Stomach smooth muscle (tissue), 2 donors: ENCODE data around the gene ADD2.

Experiments
- H3K27ac ChIP-seq: one replicate; pipeline ENCODE4 v1.7.0; 2013; ENCODE audit warnings: mild to moderate bottlenecking, low read length, inconsistent platforms
- H3K27me3 ChIP-seq, 2 donors: one replicate each; pipeline ENCODE4 v1.7.0; 2013; ENCODE audit warnings: low read length in 2 of 2; ENCODE audit not compliant: insufficient read depth in 2 of 2, control insufficient read depth in 1 of 2
- H3K36me3 ChIP-seq, 2 donors: one replicate each; pipeline ENCODE4 v1.7.0; 2013; ENCODE audit warnings: low read length in 2 of 2; ENCODE audit not compliant: control insufficient read depth in 2 of 2, insufficient read depth in 2 of 2
- H3K4me1 ChIP-seq: one replicate; pipeline ENCODE4 v1.7.0; 2013; ENCODE audit warnings: low read length; ENCODE audit not compliant: control insufficient read depth, insufficient read depth
- H3K4me3 ChIP-seq, 2 donors: one replicate each; pipeline ENCODE4 v1.7.0; 2013; ENCODE audit warnings: low read length in 2 of 2
- H3K9ac ChIP-seq, 2 donors: one replicate each; pipeline ENCODE4 v1.7.0; 2013; ENCODE audit warnings: low read length in 2 of 2, mild to moderate bottlenecking in 1 of 2
- H3K9me3 ChIP-seq, 2 donors: one replicate each; pipeline ENCODE4 v1.7.0; 2013; ENCODE audit warnings: low read length in 2 of 2; ENCODE audit not compliant: control insufficient read depth in 2 of 2
- donor health status: healthy.
- donor health status: Pancreatic carcinoma.

ADD2 gene

GRCh38 chr2:70684846-70685622 is 83.0 kb downstream of the ADD2 start:
- no peaks in the 10 kb centered on the region for H3K9me3 ChIP-seq
- no peak overlapping the region for H3K4me3 ChIP-seq
- no peak overlapping the region for H3K27ac ChIP-seq
- H3K36me3 ChIP-seq: no peaks in the 10 kb centered on the region
- no peak overlapping the region for H3K9ac ChIP-seq
- no peaks in the 10 kb centered on the region for H3K4me1 ChIP-seq
- peaks cover 0 to 6% of the 10 kb centered on the region in 2 donors for H3K27me3 ChIP-seq

GRCh38 chr2:70683455-70683854 is 84.5 kb downstream of the ADD2 start:
- Histone ChIP-seq H3K27ac (no peak overlapping the region), H3K9me3 (no peaks in the 10 kb centered on the region), H3K36me3 (no peaks in the 10 kb centered on the region), H3K4me3 (no peak overlapping the region), H3K9ac (no peak overlapping the region), H3K4me1 (no peaks in the 10 kb centered on the region), H3K27me3 (peaks cover 0 to 6% of the 10 kb centered on the region in 2 donors)

DNA sequence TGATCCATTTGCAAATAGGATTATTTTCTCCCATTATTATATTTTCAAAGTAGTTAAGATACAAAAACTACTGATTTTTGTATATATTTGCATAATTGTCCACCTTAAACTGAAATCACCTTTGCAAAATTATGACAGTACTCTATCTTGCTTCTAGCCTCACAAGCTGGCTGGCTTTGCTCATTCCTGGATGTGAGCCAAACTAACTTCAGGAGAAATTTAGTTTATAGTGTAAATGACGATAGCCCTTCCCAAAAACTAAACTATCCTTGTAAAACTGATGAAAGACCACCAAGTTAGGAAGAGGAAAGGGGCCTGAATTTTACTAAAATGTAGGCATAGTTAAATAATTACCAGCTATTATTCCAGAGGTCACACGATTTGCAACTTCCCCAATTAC is 87.3 kb downstream of the ADD2 start:
- Histone ChIP-seq H3K36me3 (no peaks in the 10 kb centered on the region), H3K9me3 (no peaks in the 10 kb centered on the region), H3K4me1 (no peaks in the 10 kb centered on the region), H3K4me3 (no peak overlapping the region), H3K27ac (no peak overlapping the region), H3K9ac (no peak overlapping the region), H3K27me3 (peaks cover 0 to 2% of the 10 kb centered on the region in 2 donors)

DNA sequence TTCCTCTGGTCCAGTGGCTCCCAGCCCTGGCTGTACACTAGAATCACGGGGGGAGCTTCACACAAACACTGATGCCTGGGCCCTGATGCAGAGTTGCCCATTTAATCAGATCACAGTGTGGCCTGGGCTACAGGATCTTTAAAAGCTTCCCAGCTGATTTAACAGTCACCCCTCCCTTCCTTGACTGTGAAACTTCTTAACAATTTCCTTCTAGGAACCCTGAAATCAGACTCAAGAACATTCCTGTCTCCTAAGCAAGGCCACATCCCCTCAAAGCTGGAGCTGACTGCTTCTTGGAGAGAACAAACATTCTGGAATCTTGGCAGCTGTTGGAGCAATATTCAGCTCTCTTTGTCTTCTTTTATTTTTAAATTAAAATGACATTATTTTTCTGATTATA is 88.7 kb downstream of the ADD2 start:
- Histone ChIP-seq H3K9me3 (no peaks in the 10 kb centered on the region), H3K27me3 (no peaks in the 10 kb centered on the region), H3K9ac (no peak overlapping the region), H3K27ac (no peak overlapping the region), H3K36me3 (no peaks in the 10 kb centered on the region), H3K4me3 (no peak overlapping the region), H3K4me1 (no peaks in the 10 kb centered on the region)

DNA sequence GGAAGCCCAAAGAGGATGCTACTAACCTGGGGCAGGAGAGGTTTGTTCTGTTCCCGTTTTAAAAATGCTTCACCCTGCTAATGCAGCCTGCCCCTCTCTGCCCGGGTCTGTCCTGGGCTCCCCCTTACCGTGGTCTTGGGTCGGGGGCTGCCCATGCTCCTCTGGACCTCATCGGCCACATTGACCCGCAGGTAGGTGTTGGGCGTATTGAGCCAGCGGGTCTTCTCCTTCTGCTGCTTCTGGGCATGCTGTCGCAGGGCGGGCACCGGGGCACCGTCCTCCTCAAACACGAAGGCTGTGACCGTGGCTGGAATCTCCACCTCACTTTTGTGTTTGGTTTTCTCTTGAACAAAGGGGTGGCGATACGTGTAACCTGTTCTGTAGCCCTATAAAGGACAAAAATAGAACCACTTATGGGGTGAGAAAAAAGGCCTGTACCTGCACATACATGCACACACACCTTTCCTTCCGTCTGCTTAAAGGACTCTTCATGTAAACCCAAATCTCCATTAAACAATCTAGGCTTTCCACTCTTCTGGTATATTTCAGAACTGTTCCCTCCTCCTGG is 89.3 kb downstream of the ADD2 start:
- Histone ChIP-seq H3K27me3 (no peaks in the 10 kb centered on the region), H3K27ac (no peak overlapping the region), H3K4me3 (no peak overlapping the region), H3K9ac (no peak overlapping the region), H3K36me3 (no peaks in the 10 kb centered on the region), H3K9me3 (no peaks in the 10 kb centered on the region), H3K4me1 (no peaks in the 10 kb centered on the region)

- H3K27me3 ChIP-seq: no peaks in the 10 kb centered on the region
- no peak overlapping the region for H3K4me3 ChIP-seq
- H3K9me3 ChIP-seq: no peaks in the 10 kb centered on the region
- no peak overlapping the region for H3K27ac ChIP-seq
- H3K36me3 ChIP-seq: no peaks in the 10 kb centered on the region
- H3K4me1 ChIP-seq: no peaks in the 10 kb centered on the region
- no peak overlapping the region for H3K9ac ChIP-seq
These were observed 91.5 kb downstream of the ADD2 start for GRCh38 chr2:70676301-70677035.

DNA sequence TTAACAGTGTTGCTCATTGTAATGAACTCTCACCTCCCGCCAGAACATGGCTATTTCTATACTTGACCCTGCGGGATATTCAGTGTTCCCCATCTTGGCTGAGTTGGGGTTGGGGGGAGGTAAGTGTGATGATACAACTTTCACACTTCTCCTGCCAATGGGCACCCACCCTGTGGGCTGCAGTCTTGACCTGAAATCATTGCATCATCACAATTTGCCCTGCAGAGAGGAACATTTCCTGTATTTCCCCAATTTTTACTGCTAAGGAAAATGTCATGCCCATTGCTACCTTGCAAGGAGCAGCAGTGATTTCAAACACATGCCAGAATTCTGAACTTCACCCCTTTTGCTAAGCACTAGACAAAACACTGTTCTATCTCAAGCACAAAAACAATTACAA is 92.1 kb downstream of the ADD2 start:
- H3K27me3 ChIP-seq: no peaks in the 10 kb centered on the region
- H3K9me3 ChIP-seq: no peaks in the 10 kb centered on the region
- H3K36me3 ChIP-seq: no peaks in the 10 kb centered on the region
- H3K27ac ChIP-seq: no peak overlapping the region
- H3K4me3 ChIP-seq: no peak overlapping the region
- H3K9ac ChIP-seq: no peak overlapping the region
- H3K4me1 ChIP-seq: no peaks in the 10 kb centered on the region

DNA sequence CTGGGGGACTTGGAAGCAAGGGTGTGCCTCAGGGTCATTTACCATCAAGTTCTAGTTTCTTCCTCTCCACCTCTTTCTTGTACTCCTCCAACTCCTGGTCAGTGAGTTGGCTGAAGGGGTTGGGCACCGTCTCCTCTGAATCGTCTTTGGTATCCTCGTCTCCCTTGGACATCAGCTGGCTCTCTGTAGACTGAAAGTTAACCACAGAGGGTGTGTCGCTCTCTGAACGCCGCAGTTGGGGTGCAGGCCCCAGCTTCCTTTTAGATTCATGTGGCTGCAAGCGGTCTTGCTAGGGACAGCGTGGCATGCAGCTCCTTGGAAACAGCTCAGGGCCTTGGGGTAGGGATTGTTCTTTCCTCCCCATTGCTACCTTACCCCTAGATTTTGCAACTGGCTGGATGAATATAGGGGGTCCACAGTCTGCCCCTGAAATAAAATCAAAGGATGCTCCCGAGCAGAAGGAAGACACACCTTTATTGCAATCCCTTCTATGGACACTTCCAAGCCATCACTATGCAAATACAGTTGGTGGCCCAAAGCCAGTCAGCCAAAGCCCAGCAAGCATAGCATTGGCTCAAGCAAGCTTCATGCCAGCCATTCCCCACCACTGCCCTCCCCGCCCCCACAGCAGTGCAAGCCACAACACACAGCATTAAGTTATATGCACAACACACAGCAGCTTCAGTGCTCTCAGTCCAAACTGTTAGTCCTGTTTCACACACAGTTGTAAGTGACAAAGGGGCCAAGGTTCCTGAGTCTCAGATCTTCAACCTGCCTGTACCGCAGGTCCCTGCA is 93.2 kb downstream of the ADD2 start:
- Histone ChIP-seq H3K9me3 (no peaks in the 10 kb centered on the region), H3K27me3 (no peaks in the 10 kb centered on the region), H3K4me3 (no peak overlapping the region), H3K27ac (no peak overlapping the region), H3K36me3 (no peaks in the 10 kb centered on the region), H3K9ac (no peak overlapping the region), H3K4me1 (no peaks in the 10 kb centered on the region)

DNA sequence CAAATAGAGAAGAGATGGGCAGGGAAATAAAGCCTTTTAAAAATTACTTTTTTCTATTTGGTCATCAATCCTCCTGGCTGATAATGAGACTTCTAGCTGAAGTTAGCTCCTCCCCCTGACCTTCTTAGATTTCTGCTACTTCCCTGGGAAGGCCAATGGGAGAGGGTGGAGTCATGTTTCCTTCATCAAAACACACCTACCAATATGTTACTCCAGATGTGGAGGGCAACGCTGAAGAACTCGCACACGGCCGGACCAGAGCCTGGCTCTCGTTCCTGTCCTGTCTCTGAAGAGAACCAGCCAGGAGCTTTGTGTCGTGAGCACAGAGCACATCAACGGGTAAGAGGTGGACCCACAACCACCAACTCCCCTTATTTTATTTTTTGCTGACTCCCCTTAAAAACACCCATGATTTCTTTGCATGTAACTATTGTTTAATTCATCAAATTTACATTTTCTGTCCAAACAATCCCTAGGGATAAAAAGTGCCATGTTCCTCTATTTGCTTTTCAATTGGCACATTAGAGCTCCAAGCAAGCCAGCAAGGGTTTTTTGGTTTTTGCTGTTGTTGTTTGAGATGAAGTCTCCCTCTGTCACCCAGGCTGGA is 94.9 kb downstream of the ADD2 start:
- no peaks in the 10 kb centered on the region for H3K9me3 ChIP-seq
- no peaks in the 10 kb centered on the region for H3K4me1 ChIP-seq
- no peak overlapping the region for H3K27ac ChIP-seq

GRCh38 chr2:70671092-70671675 is 96.8 kb downstream of the ADD2 start:
- H3K9ac ChIP-seq: no peak overlapping the region
- H3K9me3 ChIP-seq: no peaks in the 10 kb centered on the region
- no peak overlapping the region for H3K27ac ChIP-seq
- H3K27me3 ChIP-seq: peaks cover 0 to 2% of the 10 kb centered on the region in 2 donors
- no peaks in the 10 kb centered on the region for H3K36me3 ChIP-seq
- no peaks in the 10 kb centered on the region for H3K4me1 ChIP-seq
- H3K4me3 ChIP-seq: no peak overlapping the region

More for the DNA sequence above, 94.9 kb downstream of the ADD2 start:
- Histone ChIP-seq H3K36me3 (no peaks in the 10 kb centered on the region), H3K4me3 (no peak overlapping the region), H3K9ac (no peak overlapping the region), H3K27me3 (no peaks in the 10 kb centered on the region)
